Loucy (cell line): ENCODE measurements around the gene IL10RB.
"Not testable (repeated sequence)": the region's sequence is repeated elsewhere in the genome, so short reads cannot be mapped to it uniquely, and the experiment has no call there.

Experiments
- H2AFZ ChIP-seq: fragments of 200-600 bp; sonication (generic); 2 replicates; pipeline ENCODE4 v1.6.0; 2016; ENCODE audit warnings: antibody characterized with exemption, mild to moderate bottlenecking, low read length, moderate library complexity
- H3F3A ChIP-seq: fragments of 200-600 bp; 2 replicates; pipeline ENCODE4 v1.6.0; 2016; ENCODE audit warnings: antibody characterized with exemption, low read depth, mild to moderate bottlenecking
- H3K27me3 ChIP-seq: fragments of 200-600 bp; sonication (generic); 2 replicates; pipeline ENCODE4 v1.6.1; 2014; ENCODE audit warnings: low read length, mild to moderate bottlenecking; ENCODE audit not compliant: insufficient read depth, poor library complexity, severe bottlenecking
- H3K36me3 ChIP-seq: fragments of 200-600 bp; sonication (generic); 2 replicates; pipeline ENCODE4 v1.6.1; 2016; ENCODE audit warnings: low read length; ENCODE audit not compliant: insufficient read depth
- H3K4me1 ChIP-seq: fragments of 200-600 bp; sonication (generic); 2 replicates; pipeline ENCODE4 v1.5.1; 2014; ENCODE audit warnings: low read length, mild to moderate bottlenecking; ENCODE audit not compliant: insufficient read depth, poor library complexity, severe bottlenecking
- H3K4me2 ChIP-seq: fragments of 200-600 bp; sonication (generic); 2 replicates; pipeline ENCODE4 v1.6.0; 2014; ENCODE audit warnings: antibody characterized with exemption, low read length, low read depth, mild to moderate bottlenecking; ENCODE audit not compliant: poor library complexity, severe bottlenecking
- H3K4me3 ChIP-seq: fragments of 200-600 bp; sonication (generic); 2 replicates; pipeline ENCODE4 v1.5.1; 2014; ENCODE audit warnings: low read length, mild to moderate bottlenecking, mixed read lengths; ENCODE audit not compliant: poor library complexity, severe bottlenecking
- H3K79me2 ChIP-seq: fragments of 200-600 bp; sonication (generic); 2 replicates; pipeline ENCODE4 v1.6.1; 2014; ENCODE audit warnings: low read length; ENCODE audit not compliant: insufficient read depth
- H3K9ac ChIP-seq: fragments of 200-600 bp; sonication (generic); 2 replicates; pipeline ENCODE4 v1.6.0; 2014; ENCODE audit warnings: mild to moderate bottlenecking, low read depth, low read length, moderate library complexity; ENCODE audit not compliant: poor library complexity, severe bottlenecking
- H3K9me2 ChIP-seq: fragments of 200-600 bp; sonication (generic); replicated peaks from 2 replicates; pipeline ENCODE4 v1.6.1; 2016; ENCODE audit warnings: low read depth, low read length, mixed read lengths
- H3K9me3 ChIP-seq: fragments of 200-600 bp; sonication (generic); 2 replicates; pipeline ENCODE4 v1.6.1; 2014; ENCODE audit warnings: mild to moderate bottlenecking, antibody characterized with exemption, low read length, low read depth; ENCODE audit not compliant: insufficient read depth
- H4K20me1 ChIP-seq: fragments of 200-600 bp; sonication (generic); 2 replicates; pipeline ENCODE4 v1.6.0; 2014; ENCODE audit warnings: antibody characterized with exemption, low read length, mild to moderate bottlenecking; ENCODE audit not compliant: insufficient read depth, poor library complexity, severe bottlenecking
- EZH2phosphoT487 ChIP-seq: fragments of 200-600 bp; IDR thresholded peaks from 2 replicates; pipeline ENCODE4 v1.6.1; 2018; ENCODE audit warnings: antibody characterized with exemption, mild to moderate bottlenecking, moderate library complexity, borderline replicate concordance
- TF ChIP-seq, protein P1 (sequence below): fragments of 200-600 bp; sonication (generic); conservative IDR thresholded peaks from 2 replicates; pipeline ENCODE4 v1.5.1; 2014; ENCODE audit warnings: mild to moderate bottlenecking, antibody characterized with exemption, low read length

IL10RB gene

DNA sequence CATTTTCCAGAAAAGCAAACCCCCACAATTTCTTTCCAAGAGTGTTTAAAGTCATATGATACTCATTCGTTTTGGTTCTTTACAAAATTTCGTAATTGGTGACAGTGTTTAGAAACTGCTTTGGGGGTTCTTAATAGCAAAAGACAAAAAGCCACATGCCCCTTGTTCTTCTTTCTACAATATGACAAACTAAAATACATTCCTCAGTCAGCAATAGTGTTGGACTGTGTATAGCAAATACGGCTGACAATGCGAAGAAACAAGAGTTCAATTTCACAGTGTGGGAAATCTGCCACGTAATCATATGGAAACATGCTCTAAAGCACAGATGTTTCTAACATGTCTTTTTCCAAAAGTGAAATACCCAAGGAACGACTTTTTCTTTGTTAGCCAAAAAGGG lies 51.0 kb downstream of the IL10RB start:
- no peaks in the 10 kb centered on the region for H3K4me1 ChIP-seq
- H3K79me2 ChIP-seq: no peaks in the 10 kb centered on the region
- no peaks in the 10 kb centered on the region for H4K20me1 ChIP-seq
- no peaks in the 10 kb centered on the region for H3K9me2 ChIP-seq
- H2AFZ ChIP-seq: no peak overlapping the region
- no peaks in the 10 kb centered on the region for H3F3A ChIP-seq
- TF ChIP-seq EZH2phosphoT487: no peak
- TF ChIP-seq, protein P1, sequence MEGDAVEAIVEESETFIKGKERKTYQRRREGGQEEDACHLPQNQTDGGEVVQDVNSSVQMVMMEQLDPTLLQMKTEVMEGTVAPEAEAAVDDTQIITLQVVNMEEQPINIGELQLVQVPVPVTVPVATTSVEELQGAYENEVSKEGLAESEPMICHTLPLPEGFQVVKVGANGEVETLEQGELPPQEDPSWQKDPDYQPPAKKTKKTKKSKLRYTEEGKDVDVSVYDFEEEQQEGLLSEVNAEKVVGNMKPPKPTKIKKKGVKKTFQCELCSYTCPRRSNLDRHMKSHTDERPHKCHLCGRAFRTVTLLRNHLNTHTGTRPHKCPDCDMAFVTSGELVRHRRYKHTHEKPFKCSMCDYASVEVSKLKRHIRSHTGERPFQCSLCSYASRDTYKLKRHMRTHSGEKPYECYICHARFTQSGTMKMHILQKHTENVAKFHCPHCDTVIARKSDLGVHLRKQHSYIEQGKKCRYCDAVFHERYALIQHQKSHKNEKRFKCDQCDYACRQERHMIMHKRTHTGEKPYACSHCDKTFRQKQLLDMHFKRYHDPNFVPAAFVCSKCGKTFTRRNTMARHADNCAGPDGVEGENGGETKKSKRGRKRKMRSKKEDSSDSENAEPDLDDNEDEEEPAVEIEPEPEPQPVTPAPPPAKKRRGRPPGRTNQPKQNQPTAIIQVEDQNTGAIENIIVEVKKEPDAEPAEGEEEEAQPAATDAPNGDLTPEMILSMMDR: no peak
- no peaks in the 10 kb centered on the region for H3K9me3 ChIP-seq
- no peak overlapping the region for H3K9ac ChIP-seq
- H3K4me2 ChIP-seq: no peak overlapping the region
- no peak overlapping the region for H3K4me3 ChIP-seq
- no peaks in the 10 kb centered on the region for H3K36me3 ChIP-seq
- no peaks in the 10 kb centered on the region for H3K27me3 ChIP-seq

DNA sequence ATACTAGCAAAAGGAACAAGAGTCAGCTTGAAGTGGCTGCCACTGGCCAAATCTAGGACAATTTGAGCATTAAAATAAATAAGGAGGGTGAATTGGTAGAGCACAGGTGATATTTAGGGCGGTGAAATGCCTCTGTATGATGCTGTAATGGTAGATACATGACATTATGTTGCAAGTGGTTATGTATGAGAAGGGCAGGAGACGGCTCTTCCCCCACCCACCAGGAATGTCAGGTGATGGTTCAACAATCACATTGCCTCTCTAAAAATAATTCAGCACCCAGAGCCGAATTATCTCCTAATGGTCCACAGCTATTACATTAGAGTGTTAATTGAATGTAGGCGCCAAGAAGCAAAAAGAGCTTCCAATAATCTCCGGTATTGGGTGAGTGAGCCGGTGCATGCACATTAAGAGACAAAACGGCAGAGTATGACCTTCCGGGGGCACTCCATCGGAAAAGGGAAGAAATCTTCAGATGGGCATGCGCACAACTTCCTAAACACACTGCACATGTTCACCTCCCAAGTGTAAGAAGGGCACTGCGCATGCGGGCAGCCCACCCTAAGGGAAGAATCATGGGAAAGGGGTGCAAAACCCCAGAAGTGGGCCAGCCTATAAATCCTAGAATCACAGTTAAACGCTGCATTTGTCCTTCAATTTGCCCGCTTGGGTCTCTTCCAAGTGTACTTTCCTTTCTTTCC lies 51.8 kb downstream of the IL10RB start:
- H3K27me3 ChIP-seq: no peaks in the 10 kb centered on the region
- no peak overlapping the region for H3K4me2 ChIP-seq
- no peaks in the 10 kb centered on the region for H3K9me2 ChIP-seq
- no peaks in the 10 kb centered on the region for H3K79me2 ChIP-seq
- H3K36me3 ChIP-seq: no peaks in the 10 kb centered on the region
- TF ChIP-seq, protein P1: no peak
- no peak for TF ChIP-seq EZH2phosphoT487
- no peak overlapping the region for H3K4me3 ChIP-seq
- H3K9me3 ChIP-seq: no peaks in the 10 kb centered on the region
- no peaks in the 10 kb centered on the region for H3K4me1 ChIP-seq
- H4K20me1 ChIP-seq: no peaks in the 10 kb centered on the region
- H2AFZ ChIP-seq: no peak overlapping the region
- H3K9ac ChIP-seq: no peak overlapping the region
- H3F3A ChIP-seq: no peaks in the 10 kb centered on the region

DNA sequence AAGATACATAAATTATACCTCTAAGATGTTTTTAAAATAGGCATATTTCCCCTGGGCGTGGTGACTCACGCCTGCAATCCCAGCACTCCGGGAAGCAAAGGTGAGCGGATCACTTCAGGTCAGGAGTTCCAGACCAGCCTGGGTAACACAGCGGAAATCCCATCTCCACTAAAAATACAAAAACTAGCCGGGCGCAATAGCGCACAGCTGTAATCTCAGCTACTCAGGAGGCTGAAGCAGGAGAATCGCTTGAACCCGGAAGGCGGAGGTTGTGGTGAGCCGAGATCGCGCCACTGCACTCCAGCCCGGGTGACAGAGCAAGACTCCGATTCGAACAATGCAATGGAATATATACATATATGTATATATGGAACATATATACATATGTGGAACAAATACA lies 54.8 kb downstream of the IL10RB start:
- H4K20me1 ChIP-seq, H3K36me3 ChIP-seq, H3K9me2 ChIP-seq, H3F3A ChIP-seq, H3K9me3 ChIP-seq, H3K27me3 ChIP-seq, H3K4me3 ChIP-seq, H3K4me2 ChIP-seq, H2AFZ ChIP-seq, H3K9ac ChIP-seq, H3K4me1 ChIP-seq: not testable (repeated sequence)
- peaks cover 12% of the 10 kb centered on the region for H3K79me2 ChIP-seq

DNA sequence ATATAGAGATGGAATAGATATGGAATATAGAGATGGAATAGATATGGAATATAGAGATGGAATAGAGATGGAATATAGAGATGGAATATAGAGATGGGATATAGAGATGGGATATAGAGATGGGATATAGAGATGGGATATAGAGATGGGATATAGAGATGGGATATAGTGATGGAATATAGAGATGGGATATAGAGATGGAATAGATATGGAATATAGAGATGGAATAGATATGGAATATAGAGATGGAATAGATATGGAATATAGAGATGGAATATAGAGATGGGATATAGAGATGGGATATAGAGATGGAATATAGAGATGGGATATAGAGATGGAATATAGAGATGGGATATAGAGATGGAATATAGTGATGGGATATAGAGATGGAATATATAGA lies 57.4 kb downstream of the IL10RB start:
- peaks cover 31% of the 10 kb centered on the region for H4K20me1 ChIP-seq
- peak overlapping the region; percentile 95 for H3K9ac ChIP-seq
- H3K9me2 ChIP-seq, H3F3A ChIP-seq, H3K27me3 ChIP-seq, H3K9me3 ChIP-seq, H3K36me3 ChIP-seq, H2AFZ ChIP-seq: not testable (repeated sequence)
- peaks cover 35% of the 10 kb centered on the region for H3K4me1 ChIP-seq
- peak overlapping the region; percentile 72 for H3K4me2 ChIP-seq
- H3K79me2 ChIP-seq: peaks cover 38% of the 10 kb centered on the region
- peak overlapping the region; percentile 95 for H3K4me3 ChIP-seq
